Measurements from ENCODE around the gene SQSTM1. TPM values are rescaled to one million over a fixed set of nuclear protein-coding genes. Genes with fewer than 3 reads are reported as not detected.

SQSTM1 gene
- total RNA-seq, 1 experiment from 2014 or later: 341 TPM

DNA sequence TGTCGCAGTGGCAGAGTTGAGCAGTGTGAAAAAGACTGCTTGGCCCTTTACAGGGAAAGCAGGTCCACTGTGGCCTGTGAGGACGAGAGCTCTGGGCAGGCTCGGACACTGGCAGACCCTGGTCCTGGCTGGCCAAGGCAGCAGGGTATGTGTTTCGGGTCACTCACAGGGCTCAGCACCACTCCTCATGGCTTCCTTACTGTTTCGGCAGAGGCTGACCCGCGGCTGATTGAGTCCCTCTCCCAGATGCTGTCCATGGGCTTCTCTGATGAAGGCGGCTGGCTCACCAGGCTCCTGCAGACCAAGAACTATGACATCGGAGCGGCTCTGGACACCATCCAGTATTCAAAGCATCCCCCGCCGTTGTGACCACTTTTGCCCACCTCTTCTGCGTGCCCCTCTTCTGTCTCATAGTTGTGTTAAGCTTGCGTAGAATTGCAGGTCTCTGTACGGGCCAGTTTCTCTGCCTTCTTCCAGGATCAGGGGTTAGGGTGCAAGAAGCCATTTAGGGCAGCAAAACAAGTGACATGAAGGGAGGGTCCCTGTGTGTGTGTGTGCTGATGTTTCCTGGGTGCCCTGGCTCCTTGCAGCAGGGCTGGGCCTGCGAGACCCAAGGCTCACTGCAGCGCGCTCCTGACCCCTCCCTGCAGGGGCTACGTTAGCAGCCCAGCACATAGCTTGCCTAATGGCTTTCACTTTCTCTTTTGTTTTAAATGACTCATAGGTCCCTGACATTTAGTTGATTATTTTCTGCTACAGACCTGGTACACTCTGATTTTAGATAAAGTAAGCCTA is 15.7 kb downstream of the SQSTM1 start:
- H3K4me2 ChIP-seq (ENCODE audit: low read length): no peak overlapping the region
- peak; percentile 6; the same call in 1 of the 2 replicates for ATAC-seq
- POLR2A ChIA-PET (ENCODE audit: unreplicated experiment): no interaction called here

DNA sequence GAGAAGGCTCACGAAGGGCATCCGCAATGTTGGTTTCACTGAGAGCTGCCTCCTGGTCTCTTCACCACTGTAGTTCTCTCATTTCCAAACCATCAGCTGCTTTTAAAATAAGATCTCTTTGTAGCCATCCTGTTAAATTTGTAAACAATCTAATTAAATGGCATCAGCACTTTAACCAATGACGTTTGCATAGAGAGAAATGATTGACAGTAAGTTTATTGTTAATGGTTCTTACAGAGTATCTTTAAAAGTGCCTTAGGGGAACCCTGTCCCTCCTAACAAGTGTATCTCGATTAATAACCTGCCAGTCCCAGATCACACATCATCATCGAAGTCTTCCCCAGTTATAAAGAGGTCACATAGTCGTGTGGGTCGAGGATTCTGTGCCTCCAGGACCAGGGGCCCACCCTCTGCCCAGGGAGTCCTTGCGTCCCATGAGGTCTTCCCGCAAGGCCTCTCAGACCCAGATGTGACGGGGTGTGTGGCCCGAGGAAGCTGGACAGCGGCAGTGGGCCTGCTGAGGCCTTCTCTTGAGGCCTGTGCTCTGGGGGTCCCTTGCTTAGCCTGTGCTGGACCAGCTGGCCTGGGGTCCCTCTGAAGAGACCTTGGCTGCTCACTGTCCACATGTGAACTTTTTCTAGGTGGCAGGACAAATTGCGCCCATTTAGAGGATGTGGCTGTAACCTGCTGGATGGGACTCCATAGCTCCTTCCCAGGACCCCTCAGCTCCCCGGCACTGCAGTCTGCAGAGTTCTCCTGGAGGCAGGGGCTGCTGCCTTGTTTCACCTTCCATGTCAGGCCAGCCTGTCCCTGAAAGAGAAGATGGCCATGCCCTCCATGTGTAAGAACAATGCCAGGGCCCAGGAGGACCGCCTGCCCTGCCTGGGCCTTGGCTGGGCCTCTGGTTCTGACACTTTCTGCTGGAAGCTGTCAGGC is 16.6 kb downstream of the SQSTM1 start:
- Histone ChIP-seq H3K27ac (ENCODE audit: low read length) (no peak overlapping the region), H3K27me3 (ENCODE audit: low read length) (no peaks in the 10 kb centered on the region), H3K9me3 (ENCODE audit: low read length) (no peaks in the 10 kb centered on the region), H4K20me1 (ENCODE audit: low read length) (no peaks in the 10 kb centered on the region), H3K9ac (ENCODE audit: low read length) (no peak overlapping the region), H3K4me1 (ENCODE audit: insufficient read depth, low read length) (no peaks in the 10 kb centered on the region), H3K4me3 (ENCODE audit: low read length) (no peak overlapping the region), H3F3A (ENCODE audit: low read length, unreplicated experiment) (peaks cover 6% of the 10 kb centered on the region), H3K4me2 (ENCODE audit: low read length) (no peak overlapping the region), H3K79me2 (ENCODE audit: low read length) (no peaks in the 10 kb centered on the region), H3K36me3 (ENCODE audit: low read depth, low read length) (peaks cover 26% of the 10 kb centered on the region), H2AFZ (ENCODE audit: low read length) (no peak overlapping the region), H3K9me2 (replicated peaks; ENCODE audit: low read length) (no peaks in the 10 kb centered on the region)
- DNase-seq (no peak), ATAC-seq (peak; percentile 2; the same call in 1 of the 2 replicates)
- TF ChIP-seq EZH2phosphoT487 (IDR thresholded peaks at IDR 0.05; ENCODE audit: borderline replicate concordance, low read length) (no peak), EZH2 (IDR thresholded peaks at IDR 0.05; ENCODE audit: low read length, unreplicated experiment) (no peak)
- TF ChIP-seq, protein P1, sequence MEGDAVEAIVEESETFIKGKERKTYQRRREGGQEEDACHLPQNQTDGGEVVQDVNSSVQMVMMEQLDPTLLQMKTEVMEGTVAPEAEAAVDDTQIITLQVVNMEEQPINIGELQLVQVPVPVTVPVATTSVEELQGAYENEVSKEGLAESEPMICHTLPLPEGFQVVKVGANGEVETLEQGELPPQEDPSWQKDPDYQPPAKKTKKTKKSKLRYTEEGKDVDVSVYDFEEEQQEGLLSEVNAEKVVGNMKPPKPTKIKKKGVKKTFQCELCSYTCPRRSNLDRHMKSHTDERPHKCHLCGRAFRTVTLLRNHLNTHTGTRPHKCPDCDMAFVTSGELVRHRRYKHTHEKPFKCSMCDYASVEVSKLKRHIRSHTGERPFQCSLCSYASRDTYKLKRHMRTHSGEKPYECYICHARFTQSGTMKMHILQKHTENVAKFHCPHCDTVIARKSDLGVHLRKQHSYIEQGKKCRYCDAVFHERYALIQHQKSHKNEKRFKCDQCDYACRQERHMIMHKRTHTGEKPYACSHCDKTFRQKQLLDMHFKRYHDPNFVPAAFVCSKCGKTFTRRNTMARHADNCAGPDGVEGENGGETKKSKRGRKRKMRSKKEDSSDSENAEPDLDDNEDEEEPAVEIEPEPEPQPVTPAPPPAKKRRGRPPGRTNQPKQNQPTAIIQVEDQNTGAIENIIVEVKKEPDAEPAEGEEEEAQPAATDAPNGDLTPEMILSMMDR (conservative IDR thresholded peaks at IDR 0.05; ENCODE audit: low read depth, low read length): no peak
- BruUV-seq (replicated peaks): no TSS peak
- POLR2A ChIA-PET (ENCODE audit: unreplicated experiment): no interaction called here
- CTCF ChIA-PET: interaction anchor here (0.5 kb wide), 1 partner anchor 75 kb away, joined by 3 read pairs; no protein-coding TSS in a partner anchor
- intact Hi-C loops (cut with micrococcal nuclease): no loop called here

More for the DNA sequence above, 15.7 kb downstream of the SQSTM1 start:
- Histone ChIP-seq H3K9me2 (replicated peaks; ENCODE audit: low read length) (no peaks in the 10 kb centered on the region), H3F3A (ENCODE audit: low read length, unreplicated experiment) (peaks cover 6% of the 10 kb centered on the region), H3K27me3 (ENCODE audit: low read length) (no peaks in the 10 kb centered on the region), H3K36me3 (ENCODE audit: low read depth, low read length) (peaks cover 31% of the 10 kb centered on the region), H3K4me3 (ENCODE audit: low read length) (no peak overlapping the region), H4K20me1 (ENCODE audit: low read length) (no peaks in the 10 kb centered on the region), H3K9ac (ENCODE audit: low read length) (no peak overlapping the region), H2AFZ (ENCODE audit: low read length) (no peak overlapping the region), H3K79me2 (ENCODE audit: low read length) (no peaks in the 10 kb centered on the region), H3K9me3 (ENCODE audit: low read length) (no peaks in the 10 kb centered on the region), H3K4me1 (ENCODE audit: insufficient read depth, low read length) (no peaks in the 10 kb centered on the region), H3K27ac (ENCODE audit: low read length) (no peak overlapping the region)
- TSS peak; percentile 50 for BruUV-seq (replicated peaks)
- intact Hi-C loops (cut with micrococcal nuclease): no loop called here
- CTCF ChIA-PET: interaction anchor here (0.5 kb wide), 1 partner anchor 74 kb away, joined by 3 read pairs; no protein-coding TSS in a partner anchor
- TF ChIP-seq, protein P1 (conservative IDR thresholded peaks at IDR 0.05; ENCODE audit: low read depth, low read length): no peak
- TF ChIP-seq EZH2 (IDR thresholded peaks at IDR 0.05; ENCODE audit: low read length, unreplicated experiment) (no peak), EZH2phosphoT487 (IDR thresholded peaks at IDR 0.05; ENCODE audit: borderline replicate concordance, low read length) (no peak)
- no peak for DNase-seq

Measured in PC-3 (cell line).